Retinal pigment epithelial cell (primary cell): ENCODE results near the gene MED12L.

Experiments used
- DNase-seq: peaks from one replicate; pipeline ENCODE4 v3.0.0-alpha.2; 2010; ENCODE audit warnings: low read depth
- H3K4me3 ChIP-seq: 2 replicates; pipeline ENCODE4 v1.5.1; 2011; ENCODE audit warnings: mild to moderate bottlenecking, low read length, control low read depth, moderate library complexity
- TF ChIP-seq, protein P1 (sequence below): conservative IDR thresholded peaks from 2 replicates; pipeline ENCODE4 v1.5.1; 2011; ENCODE audit warnings: low read depth, low read length, control low read depth, inconsistent platforms

The MED12L gene

DNA sequence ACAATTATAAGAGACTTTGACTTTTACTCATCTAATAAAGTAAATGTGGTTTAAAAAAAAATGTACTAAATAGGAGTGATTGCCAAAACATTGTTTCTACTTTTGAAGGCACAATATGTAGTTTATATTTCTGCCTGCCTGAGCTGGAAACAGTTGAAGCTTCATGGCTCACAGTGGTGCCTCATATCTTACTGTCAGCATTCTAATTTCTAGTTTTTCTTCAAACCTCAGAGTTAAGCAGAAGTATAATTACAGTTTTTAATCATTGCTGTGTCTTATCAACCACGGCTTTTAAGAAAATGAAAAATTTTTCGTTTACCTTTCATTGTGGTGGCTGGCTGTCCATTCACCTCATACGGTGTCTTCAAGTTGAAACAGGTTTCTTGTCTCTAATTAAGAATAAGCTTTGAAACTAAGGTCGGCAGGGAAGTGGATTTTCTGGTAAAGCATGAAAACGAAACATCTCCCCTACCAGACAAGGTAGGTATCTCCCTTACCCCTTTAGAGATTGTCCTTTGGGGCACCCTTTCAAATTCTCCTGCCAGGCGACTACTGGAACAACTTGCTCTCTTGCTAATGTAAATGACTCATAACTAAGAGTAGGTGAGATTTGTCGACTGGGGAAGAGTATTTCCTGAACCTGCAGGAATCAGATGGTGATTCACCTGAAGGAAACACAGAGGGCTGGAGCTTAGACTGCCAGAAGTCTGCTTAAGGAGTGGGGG, 231.0 kb downstream of the MED12L start, which contains the start of gene GPR87:
TSS of gene GPR87 (minus strand) at position 554 of the 725 bp plus-strand sequence. CDS start 16,720 bp downstream, outside the sequence.
- no peak within 1 kb of the TSS for H3K4me3 ChIP-seq
- TF ChIP-seq, protein P1, sequence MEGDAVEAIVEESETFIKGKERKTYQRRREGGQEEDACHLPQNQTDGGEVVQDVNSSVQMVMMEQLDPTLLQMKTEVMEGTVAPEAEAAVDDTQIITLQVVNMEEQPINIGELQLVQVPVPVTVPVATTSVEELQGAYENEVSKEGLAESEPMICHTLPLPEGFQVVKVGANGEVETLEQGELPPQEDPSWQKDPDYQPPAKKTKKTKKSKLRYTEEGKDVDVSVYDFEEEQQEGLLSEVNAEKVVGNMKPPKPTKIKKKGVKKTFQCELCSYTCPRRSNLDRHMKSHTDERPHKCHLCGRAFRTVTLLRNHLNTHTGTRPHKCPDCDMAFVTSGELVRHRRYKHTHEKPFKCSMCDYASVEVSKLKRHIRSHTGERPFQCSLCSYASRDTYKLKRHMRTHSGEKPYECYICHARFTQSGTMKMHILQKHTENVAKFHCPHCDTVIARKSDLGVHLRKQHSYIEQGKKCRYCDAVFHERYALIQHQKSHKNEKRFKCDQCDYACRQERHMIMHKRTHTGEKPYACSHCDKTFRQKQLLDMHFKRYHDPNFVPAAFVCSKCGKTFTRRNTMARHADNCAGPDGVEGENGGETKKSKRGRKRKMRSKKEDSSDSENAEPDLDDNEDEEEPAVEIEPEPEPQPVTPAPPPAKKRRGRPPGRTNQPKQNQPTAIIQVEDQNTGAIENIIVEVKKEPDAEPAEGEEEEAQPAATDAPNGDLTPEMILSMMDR: no peak
- no peak for DNase-seq

DNA sequence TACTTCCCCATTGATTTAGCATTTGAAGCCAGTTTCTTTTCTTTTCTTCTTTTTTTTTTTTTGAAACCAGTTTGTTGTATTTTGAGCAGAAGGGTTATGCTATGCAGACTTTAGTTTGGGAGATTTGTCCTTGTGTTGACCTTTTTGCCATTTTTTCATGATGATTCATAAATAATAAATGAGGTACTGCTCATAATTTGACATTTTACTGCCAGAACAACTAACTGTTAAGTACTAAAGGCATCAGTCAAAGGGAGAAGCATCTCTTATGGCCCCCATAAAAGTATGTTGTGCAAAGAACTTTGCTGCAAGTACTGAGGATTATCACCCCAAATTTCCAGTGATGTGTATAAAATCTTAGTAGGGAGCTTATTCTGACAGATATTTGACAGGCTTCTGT, 232.8 kb downstream of the MED12L start:
- TF ChIP-seq, protein P1: no peak
- no peak overlapping the region for H3K4me3 ChIP-seq
- no peak for DNase-seq

DNA sequence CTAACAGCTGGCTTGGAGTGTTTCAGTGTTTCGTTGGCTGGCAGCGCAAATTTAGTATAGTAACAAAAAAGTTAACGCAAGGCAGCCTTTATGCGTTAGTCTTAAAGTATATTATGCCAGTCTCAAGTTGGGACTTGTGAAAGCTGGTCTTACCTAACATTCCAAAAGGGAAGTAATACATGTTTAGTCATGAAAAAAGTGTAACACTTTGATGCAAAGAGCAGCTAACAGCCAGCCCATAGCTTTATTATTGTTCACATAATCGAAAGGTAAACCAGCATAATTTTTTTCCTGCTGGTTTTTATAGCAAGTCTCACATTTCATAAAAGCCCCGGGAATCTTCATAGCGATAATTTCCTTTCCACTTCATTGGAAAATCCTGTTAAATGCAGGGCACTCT, 233.5 kb downstream of the MED12L start:
- no peak overlapping the region for H3K4me3 ChIP-seq
- no peak for DNase-seq
- TF ChIP-seq, protein P1: no peak

DNA sequence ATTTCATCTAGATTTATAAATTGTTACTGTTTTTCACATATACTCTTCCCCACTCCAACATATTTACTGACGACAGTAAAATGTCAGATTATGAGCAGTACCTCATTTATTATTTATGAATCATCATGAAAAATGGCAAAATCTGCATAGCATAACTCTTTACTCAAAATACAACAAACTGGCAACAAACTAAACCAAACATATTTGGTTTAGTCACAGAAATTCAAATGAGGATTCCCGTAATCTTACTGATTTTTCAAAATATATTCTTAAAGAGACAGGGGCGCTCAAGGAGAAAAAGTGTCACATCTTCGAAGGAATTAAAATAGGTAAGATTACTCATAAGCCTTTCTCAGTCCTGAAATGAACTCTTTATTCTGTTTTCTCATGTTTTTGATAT, 234.2 kb downstream of the MED12L start:
- TF ChIP-seq, protein P1: no peak
- no peak for DNase-seq
- H3K4me3 ChIP-seq: no peak overlapping the region

DNA sequence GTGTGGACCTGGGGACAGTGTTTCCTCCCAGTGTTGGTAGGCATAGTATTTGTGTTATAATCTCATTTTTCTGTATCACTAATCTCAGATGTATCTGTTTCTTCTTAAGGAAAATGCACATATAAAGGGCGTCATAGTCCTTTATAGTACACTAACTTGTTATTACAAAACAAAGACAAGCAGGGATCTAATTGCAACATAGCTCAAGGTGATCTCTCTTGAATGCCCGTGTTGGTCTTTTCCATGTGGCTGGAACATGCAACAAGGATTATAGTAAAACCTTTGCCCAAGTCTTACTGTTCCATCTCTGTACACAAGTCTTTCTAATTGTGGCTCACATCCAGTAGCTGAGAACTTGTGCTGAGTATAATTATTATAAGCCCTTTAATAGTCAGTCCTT, 234.7 kb downstream of the MED12L start:
- DNase-seq: no peak
- no peak overlapping the region for H3K4me3 ChIP-seq
- TF ChIP-seq, protein P1: no peak

DNA sequence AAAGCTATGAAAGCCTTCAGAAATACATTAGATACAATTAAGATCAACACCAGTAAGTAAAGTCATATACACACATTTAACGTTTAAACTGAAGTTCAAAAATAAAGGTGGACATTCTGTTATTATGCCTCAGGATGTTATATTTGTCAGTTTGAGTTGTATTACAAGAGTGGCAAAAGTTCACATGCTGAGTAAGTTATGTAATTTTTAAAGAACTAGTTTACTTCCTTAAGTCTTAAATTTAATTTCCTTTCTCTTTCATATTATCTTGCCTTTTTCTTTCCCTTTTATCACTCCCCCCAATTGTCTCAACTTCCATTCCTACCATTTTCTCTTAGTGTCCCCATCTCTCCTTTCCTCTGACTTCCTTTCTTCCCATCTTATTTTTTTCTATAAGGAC, 236.1 kb downstream of the MED12L start:
- no peak for DNase-seq
- TF ChIP-seq, protein P1: no peak
- no peak overlapping the region for H3K4me3 ChIP-seq

DNA sequence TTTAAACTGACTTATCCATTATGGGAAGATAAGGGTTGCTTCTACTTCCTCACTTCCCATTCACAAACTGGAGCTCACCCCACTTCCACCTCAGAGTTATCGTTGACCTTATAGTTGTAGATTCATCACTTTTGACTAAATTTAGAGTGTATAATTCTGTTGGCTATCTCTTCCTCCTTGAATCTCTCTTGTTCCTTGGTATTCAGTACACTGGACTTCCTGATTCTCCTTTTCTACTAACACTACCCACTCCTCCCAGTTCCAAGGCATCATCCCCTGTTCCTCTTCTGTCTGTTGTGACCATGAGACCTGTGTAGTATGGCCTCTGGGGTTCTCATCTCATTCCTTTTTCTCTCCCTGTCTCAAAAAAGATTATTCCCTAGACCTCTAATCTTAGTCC, 237.0 kb downstream of the MED12L start:
- DNase-seq: no peak
- TF ChIP-seq, protein P1: no peak
- H3K4me3 ChIP-seq: no peak overlapping the region
